ENCODE data around the gene ADAMTS18. TPM values are rescaled to one million over a fixed set of nuclear protein-coding genes. Genes with fewer than 3 reads are reported as not detected.
A peak's percentile ranks its signal among the peaks of the same experiment; 100 is the strongest.

The ADAMTS18 gene
- total RNA-seq, 1 donor from 2014 or later: 7.4 TPM

- no peak for DNase-seq (ENCODE audit: low read depth in 2 of 2)
Measured at GRCh38 chr16:77393955-77394354, 40.9 kb downstream of the ADAMTS18 start.

- DNase-seq (ENCODE audit: low read depth in 2 of 2): no peak
Measured at GRCh38 chr16:77387815-77388209, 47.0 kb downstream of the ADAMTS18 start.

GRCh38 chr16:77386831-77387814 is 47.7 kb downstream of the ADAMTS18 start:
- DNase-seq (ENCODE audit: low read depth in 2 of 2): peak; percentile 72 to 86

- peak in 1 of 2 donors; percentile 27 for DNase-seq (ENCODE audit: low read depth in 2 of 2)
Measured at GRCh38 chr16:77385481-77385880, 49.4 kb downstream of the ADAMTS18 start.

- no peak for DNase-seq (ENCODE audit: low read depth in 2 of 2)
Measured at GRCh38 chr16:77383606-77384187, 51.1 kb downstream of the ADAMTS18 start.

- DNase-seq (ENCODE audit: low read depth in 2 of 2): no peak
Measured at GRCh38 chr16:77376358-77376757, 58.5 kb downstream of the ADAMTS18 start.

- no peak for DNase-seq (ENCODE audit: low read depth in 2 of 2)
Measured at GRCh38 chr16:77375396-77375795, 59.4 kb downstream of the ADAMTS18 start.

GRCh38 chr16:77374384-77374783 is 60.5 kb downstream of the ADAMTS18 start:
- no peak for DNase-seq (ENCODE audit: low read depth in 2 of 2)

GRCh38 chr16:77373726-77374125 is 61.1 kb downstream of the ADAMTS18 start:
- DNase-seq (ENCODE audit: low read depth in 2 of 2): no peak

- DNase-seq (ENCODE audit: low read depth in 2 of 2): no peak
Measured at GRCh38 chr16:77364770-77365169, 70.1 kb downstream of the ADAMTS18 start.

- peak in 1 of 2 donors; percentile 75 for DNase-seq (ENCODE audit: low read depth in 2 of 2)
Measured at GRCh38 chr16:77359065-77359502, 75.8 kb downstream of the ADAMTS18 start.

- peak; percentile 15 to 25 for DNase-seq (ENCODE audit: low read depth in 2 of 2)
Measured at GRCh38 chr16:77353587-77354263, 81.1 kb downstream of the ADAMTS18 start.

GRCh38 chr16:77344341-77344740 is 90.5 kb downstream of the ADAMTS18 start:
- DNase-seq (ENCODE audit: low read depth in 2 of 2): no peak

- no peak for DNase-seq (ENCODE audit: low read depth in 2 of 2)
Measured at GRCh38 chr16:77336637-77337036, 98.2 kb downstream of the ADAMTS18 start.

GRCh38 chr16:77335652-77336234 is 99.1 kb downstream of the ADAMTS18 start:
- no peak for DNase-seq (ENCODE audit: low read depth in 2 of 2)

- no peak for DNase-seq (ENCODE audit: low read depth in 2 of 2)
Measured at GRCh38 chr16:77332792-77333191, 102.0 kb downstream of the ADAMTS18 start.

GRCh38 chr16:77331802-77332586 is 102.8 kb downstream of the ADAMTS18 start:
- no peak for DNase-seq (ENCODE audit: low read depth in 2 of 2)

GRCh38 chr16:77331043-77331442 is 103.8 kb downstream of the ADAMTS18 start:
- no peak for DNase-seq (ENCODE audit: low read depth in 2 of 2)

GRCh38 chr16:77330332-77331042 is 104.3 kb downstream of the ADAMTS18 start:
- no peak for DNase-seq (ENCODE audit: low read depth in 2 of 2)

GRCh38 chr16:77328768-77329167 is 106.1 kb downstream of the ADAMTS18 start:
- no peak for DNase-seq (ENCODE audit: low read depth in 2 of 2)
